KBM-7 (cell line): ENCODE data around the gene PTGR3.
A peak's percentile ranks its signal among the peaks of the same experiment; 100 is the strongest.

Experiments
- DNase-seq: peaks from one replicate; pipeline ENCODE4 v3.0.0-alpha.2; 2015
- in situ Hi-C: fragments of 300-500 bp; cut with MboI; formaldehyde crosslinking; loops from 2 replicates; pipeline ENCODE4 v1.14.3; 2020; ENCODE audit warnings: low sequenced_read_pairs, low pct_unique_long_range_greater_than_20kb, mixed read lengths

The PTGR3 gene

DNA sequence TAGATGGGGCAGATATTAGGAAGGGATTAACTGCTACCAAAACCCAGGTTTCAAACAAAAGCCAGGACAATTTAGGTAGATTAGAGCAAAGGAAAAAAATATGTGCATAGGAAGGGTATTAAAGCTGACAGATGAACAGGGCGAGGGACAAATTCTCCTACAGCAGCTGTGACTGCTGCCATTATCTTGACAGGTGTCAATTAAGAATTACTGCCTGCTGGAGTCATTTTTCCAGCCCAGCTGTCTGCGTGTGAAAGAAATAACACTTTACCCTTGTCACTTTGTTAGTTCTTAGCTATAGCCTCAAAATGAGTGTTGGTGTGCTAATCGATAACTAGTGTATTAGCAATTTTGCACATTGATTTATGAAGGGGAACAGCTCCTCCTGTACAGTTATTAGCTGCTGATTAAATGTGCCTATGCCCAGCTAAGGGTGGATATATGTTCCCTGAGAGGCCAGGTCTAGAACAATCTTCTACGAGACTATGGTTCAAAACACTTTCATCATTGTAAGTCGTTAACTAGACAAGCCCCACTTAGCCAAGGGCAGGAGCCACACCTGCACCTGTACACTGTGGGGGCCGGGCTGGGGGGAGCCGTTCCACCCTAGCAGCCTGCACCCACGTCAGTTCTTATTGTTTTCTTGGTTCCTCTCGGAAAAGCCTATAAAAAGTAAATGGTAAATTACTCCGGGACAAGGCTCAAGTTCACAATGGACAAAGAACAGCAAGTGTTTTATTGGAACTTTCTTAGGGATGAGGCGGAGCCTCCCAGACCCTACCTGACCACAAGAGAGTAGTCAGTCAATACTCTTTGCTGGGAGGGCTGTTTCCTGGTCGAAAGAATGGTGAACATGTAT lies 9.4 kb upstream of the PTGR3 start:
- DNase-seq, result no peak

DNA sequence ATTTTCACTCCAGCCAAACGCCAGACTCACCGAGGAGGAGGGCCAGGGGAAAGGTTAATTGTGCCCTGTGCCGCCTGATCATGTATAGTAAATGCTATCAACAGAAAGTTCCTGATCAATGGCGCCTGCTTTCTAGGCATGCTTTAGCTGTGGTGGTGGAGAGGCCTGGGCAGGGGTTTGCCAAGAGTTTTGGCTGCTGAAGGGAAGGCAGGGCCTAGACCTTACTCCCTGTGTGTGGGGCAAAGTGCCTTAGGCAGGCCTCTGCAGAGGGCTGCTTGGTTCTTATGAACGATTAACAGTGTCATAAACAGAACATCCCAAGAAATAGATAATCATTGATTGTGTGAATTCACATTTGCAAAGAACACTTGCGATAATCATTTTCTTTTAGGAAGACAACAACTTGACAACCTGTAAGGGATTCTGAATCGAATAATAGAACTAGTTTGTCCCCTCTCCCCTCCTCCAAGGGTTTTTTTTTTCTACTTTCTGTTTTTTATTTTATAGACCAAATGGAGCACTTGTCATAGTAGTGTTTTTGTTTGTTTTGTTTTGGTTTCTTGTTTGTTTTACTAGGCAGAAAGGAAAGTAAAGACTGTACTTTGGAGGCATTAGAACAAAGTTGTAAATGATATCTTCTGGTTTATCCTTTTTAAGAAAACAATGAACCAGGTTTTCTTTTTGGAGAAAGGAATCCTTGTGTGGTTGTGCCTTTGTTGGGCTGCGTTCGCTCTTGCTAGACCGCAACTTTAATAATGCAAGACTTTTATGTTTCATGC lies 8.2 kb upstream of the PTGR3 start:
- no peak for DNase-seq
- in situ Hi-C loops, result no loop called here

More for the DNA sequence above, 9.4 kb upstream of the PTGR3 start:
- in situ Hi-C loops, result no loop called here

DNA sequence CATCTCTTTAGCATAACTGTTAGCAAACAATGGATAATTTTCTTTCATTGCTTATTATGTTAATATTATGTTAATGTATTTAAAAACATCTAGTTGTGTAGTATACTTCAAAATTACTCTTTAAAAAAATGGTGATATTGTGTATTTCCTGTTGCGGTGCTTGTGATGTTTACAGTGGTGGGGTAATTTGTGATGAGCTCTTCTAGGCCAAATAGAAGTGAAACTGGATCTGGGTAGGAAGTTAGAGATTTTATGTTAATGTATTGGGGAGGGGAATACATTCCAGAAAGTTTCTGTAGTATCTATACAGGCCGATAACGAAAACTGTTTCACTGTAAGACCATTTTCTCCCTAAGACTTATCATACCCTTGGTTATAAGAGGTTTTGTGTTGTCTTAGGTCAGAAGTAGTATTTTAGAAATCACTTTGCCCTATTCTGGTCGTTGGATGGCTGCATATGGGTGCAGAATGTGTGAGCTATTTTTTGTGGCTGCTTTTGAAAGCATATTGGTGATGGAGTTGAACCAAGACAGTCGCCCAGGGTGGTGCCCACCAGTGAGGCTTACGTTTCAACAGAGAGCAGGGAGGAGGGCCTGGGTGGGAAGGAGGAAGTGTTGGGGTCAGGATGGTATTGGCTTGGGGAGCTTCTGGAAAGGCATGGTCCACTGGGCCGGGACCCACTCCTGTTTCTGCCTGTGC lies 7.4 kb upstream of the PTGR3 start:
- in situ Hi-C loops, result no loop called here
- no peak for DNase-seq

GRCh38 chr18:75215663-75216062 lies 6.7 kb upstream of the PTGR3 start:
- DNase-seq, result no peak
- in situ Hi-C loops, result no loop called here

- in situ Hi-C loops, result no loop called here
- no peak for DNase-seq
Observed at GRCh38 chr18:75214766-75215510, 6.0 kb upstream of the PTGR3 start.

DNA sequence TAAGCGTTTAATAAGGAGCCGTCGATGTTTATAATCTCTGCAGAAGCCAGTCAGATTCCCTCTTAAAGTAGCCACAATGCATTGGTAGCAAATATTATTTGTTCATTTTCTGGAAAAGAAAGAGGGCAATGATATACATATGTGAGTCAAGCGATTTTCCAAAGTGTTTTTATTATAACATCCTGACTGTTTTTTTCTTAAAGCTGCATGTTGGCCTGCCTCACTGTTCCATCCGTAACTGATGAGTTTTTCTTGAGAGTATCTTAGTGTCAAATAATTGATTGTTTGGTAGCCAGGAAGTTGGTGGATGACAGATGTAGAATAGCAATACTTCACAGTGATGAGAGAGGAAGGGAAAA lies 5.4 kb upstream of the PTGR3 start:
- no peak for DNase-seq

GRCh38 chr18:75213611-75214331 lies 4.8 kb upstream of the PTGR3 start:
- DNase-seq, result no peak
- in situ Hi-C loops, result no loop called here

More for the DNA sequence above, 5.4 kb upstream of the PTGR3 start:
- in situ Hi-C loops, result no loop called here

GRCh38 chr18:75212751-75213090 lies 3.8 kb upstream of the PTGR3 start:
- in situ Hi-C loops, result no loop called here
- no peak for DNase-seq

- in situ Hi-C loops, result no loop called here
- peak; percentile 67 for DNase-seq
Observed at GRCh38 chr18:75211953-75212750, 3.2 kb upstream of the PTGR3 start.

DNA sequence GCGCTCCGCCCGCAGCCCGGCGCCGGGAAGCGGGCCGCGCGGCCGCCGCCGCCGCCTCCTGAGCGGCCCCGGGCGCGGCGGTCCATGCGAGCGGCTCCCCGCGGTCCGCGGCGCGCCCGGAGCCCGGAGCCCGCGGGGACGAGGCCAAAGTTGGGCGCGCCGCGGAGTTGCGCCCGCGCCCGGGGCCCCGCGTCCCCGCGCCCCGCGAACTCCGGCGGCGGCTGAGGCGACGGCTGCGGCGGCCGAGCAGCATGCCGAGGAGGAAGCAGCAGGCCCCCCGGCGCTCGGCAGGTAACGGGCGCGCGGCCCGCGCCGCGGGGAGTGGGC lies 2.6 kb upstream of the PTGR3 start:
- no peak for DNase-seq

DNA sequence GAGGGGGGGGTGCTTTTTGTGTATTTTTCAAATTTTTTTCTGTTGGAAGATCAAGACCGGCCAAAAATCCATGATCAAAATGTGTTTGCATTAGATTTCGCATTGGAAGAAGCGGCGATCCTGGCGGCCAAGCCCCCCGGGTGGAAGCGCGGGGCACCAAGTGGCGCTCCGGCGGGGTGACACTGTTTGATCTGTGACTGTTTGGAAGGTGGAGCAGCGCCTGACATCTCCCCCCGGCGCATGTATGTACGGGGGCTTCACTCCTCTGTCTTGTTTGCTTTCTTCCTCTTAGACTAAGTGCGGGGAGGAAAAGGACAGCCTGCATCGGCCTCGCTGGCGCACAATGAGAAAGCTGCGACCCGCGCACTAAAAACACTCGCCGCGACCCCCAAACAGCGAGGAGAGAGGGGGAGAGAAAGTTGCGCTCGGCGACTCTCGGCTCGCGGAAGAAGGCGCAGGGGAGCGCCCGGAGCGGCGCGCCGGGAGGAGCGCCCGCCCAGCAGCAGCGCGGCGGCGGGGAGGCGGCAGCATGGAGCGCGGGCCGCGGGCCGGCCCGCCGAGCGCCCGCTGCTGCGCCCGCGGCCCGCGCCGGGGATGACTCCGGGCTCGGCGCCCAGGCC lies 2.2 kb upstream of the PTGR3 start:
- in situ Hi-C loops, result no loop called here

More for the DNA sequence above, 2.6 kb upstream of the PTGR3 start:
- in situ Hi-C loops, result no loop called here

GRCh38 chr18:75210274-75211001 lies 1.5 kb upstream of the PTGR3 start, which contains the start of gene TSHZ1:
TSHZ1 (plus strand) TSS chr18:75210797; CDS start chr18:75211877, 1,080 bp downstream.
- peak; percentile 90 for DNase-seq
- in situ Hi-C loops, result no loop called here

More for the DNA sequence above, 2.2 kb upstream of the PTGR3 start:
- no peak for DNase-seq

GRCh38 chr18:75209951-75210258 lies 966 bp upstream of the PTGR3 start:
- no peak for DNase-seq
- in situ Hi-C loops, result no loop called here

GRCh38 chr18:75208836-75209128 lies 157 bp downstream of the PTGR3 start:
- in situ Hi-C loops, result no loop called here
- no peak for DNase-seq

DNA sequence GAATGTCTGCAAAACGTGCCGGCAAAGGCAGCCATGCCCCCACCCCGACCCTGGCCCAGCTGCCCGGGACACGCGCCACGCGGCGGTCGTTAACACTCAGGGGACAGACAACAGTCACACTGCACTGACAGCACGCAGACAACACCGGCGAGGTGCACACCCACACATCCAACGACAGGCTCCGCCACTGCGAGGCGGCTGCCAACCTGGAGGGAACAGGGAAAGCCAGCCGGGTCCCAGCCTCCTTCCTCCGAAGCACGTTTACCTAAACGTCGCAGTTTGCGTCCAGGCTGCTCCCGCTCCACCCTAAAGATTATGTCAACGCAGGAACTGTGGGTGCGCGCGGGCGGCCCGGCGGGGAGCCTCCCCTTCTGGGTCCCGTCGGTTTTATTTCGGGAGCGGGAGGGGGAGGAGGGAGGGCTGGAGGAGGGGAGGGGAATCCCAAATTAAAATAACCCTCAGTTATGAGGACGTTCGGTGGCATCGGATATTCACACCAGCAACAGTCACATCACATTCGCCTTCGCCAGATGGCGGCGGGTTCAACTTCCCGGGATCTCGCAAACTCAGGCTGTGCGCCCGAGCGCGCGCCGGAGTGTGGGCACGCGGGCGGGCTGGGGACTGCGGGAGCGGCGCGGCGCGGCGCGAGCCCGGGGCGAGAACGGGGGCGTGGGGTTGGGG lies 644 bp downstream of the PTGR3 start:
- in situ Hi-C loops, result no loop called here
- DNase-seq, result peak; percentile 57

GRCh38 chr18:75207310-75208154 lies 1.4 kb downstream of the PTGR3 start:
- in situ Hi-C loops, result no loop called here
- DNase-seq, result peak; percentile 42
